ENCODE measurements around the gene LOXL1. TPM values are rescaled to one million over a fixed set of nuclear protein-coding genes. Genes with fewer than 3 reads are reported as not detected.

LOXL1 gene
- total and polyA plus RNA-seq, 10 of the 15 experiments (the other 5 are each of a cell fraction or from before 2014, with no cell fraction given): 0.07 to 0.15 TPM; not detected in 8

GRCh38 chr15:73994413-73994883 is 68.2 kb downstream of the LOXL1 start, which contains the start of gene PML (continued):
- TF ChIP-seq EZH2 (IDR thresholded peaks at IDR 0.05; ENCODE audit: borderline replicate concordance, control insufficient read depth, low read depth, low read length) (no peak), CREB1 (IDR thresholded peaks at IDR 0.05; ENCODE audit: low read depth) (no peak), ZNF207 (IDR thresholded peaks at IDR 0.05; ENCODE audit: borderline replicate concordance) (no peak), SIX5 (IDR thresholded peaks at IDR 0.05; ENCODE audit: low read depth, low read length, severe bottlenecking) (peak; percentile 5), POLR2A (IDR thresholded peaks at IDR 0.05; ENCODE audit: low read depth, low read length) (peak; percentile 75), MLLT1 (IDR thresholded peaks at IDR 0.05) (no peak), STAT3 (IDR thresholded peaks at IDR 0.05; ENCODE audit: low read depth, low read length) (no peak), SUPT20H (IDR thresholded peaks at IDR 0.05; ENCODE audit: borderline replicate concordance, control insufficient read depth, low read depth, low read length) (no peak), NFIC (IDR thresholded peaks at IDR 0.05; ENCODE audit: low read depth, low read length) (no peak), NFXL1 (IDR thresholded peaks at IDR 0.05; ENCODE audit: borderline replicate concordance) (no peak)
- TF ChIP-seq, protein P1, sequence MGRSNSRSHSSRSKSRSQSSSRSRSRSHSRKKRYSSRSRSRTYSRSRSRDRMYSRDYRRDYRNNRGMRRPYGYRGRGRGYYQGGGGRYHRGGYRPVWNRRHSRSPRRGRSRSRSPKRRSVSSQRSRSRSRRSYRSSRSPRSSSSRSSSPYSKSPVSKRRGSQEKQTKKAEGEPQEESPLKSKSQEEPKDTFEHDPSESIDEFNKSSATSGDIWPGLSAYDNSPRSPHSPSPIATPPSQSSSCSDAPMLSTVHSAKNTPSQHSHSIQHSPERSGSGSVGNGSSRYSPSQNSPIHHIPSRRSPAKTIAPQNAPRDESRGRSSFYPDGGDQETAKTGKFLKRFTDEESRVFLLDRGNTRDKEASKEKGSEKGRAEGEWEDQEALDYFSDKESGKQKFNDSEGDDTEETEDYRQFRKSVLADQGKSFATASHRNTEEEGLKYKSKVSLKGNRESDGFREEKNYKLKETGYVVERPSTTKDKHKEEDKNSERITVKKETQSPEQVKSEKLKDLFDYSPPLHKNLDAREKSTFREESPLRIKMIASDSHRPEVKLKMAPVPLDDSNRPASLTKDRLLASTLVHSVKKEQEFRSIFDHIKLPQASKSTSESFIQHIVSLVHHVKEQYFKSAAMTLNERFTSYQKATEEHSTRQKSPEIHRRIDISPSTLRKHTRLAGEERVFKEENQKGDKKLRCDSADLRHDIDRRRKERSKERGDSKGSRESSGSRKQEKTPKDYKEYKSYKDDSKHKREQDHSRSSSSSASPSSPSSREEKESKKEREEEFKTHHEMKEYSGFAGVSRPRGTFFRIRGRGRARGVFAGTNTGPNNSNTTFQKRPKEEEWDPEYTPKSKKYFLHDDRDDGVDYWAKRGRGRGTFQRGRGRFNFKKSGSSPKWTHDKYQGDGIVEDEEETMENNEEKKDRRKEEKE (IDR thresholded peaks at IDR 0.05): no peak
